Nephron progenitor cell (in vitro differentiated cells): ENCODE data around the gene CUTC.

Source experiments
- DNase-seq: peaks from one replicate; pipeline ENCODE4 v3.0.0; 2021
- H3K27ac Mint-ChIP-seq: 2 replicates; pipeline ENCODE4 v1.8.0; 2021; ENCODE audit warnings: mild to moderate bottlenecking, moderate library complexity, mixed read lengths
- H3K27me3 Mint-ChIP-seq: 2 replicates; pipeline ENCODE4 v1.8.0; 2021; ENCODE audit warnings: mild to moderate bottlenecking, low read depth, mixed read lengths; ENCODE audit not compliant: poor library complexity
- H3K36me3 Mint-ChIP-seq: 2 replicates; pipeline ENCODE4 v1.8.0; 2021; ENCODE audit warnings: low read depth, mixed read lengths
- H3K4me1 Mint-ChIP-seq: 2 replicates; pipeline ENCODE4 v1.8.0; 2021; ENCODE audit warnings: mixed read lengths
- H3K4me3 Mint-ChIP-seq: 2 replicates; pipeline ENCODE4 v1.8.0; 2021; ENCODE audit warnings: mild to moderate bottlenecking, moderate library complexity, mixed read lengths
- H3K9me3 Mint-ChIP-seq: 2 replicates; pipeline ENCODE4 v1.8.0; 2021; ENCODE audit warnings: mild to moderate bottlenecking, moderate library complexity, mixed read lengths
- CTCF ChIP-seq: fragments of 200-600 bp; sonication (generic); IDR thresholded peaks from 2 replicates; pipeline ENCODE4 v1.5.0; 2021; ENCODE audit warnings: antibody characterized with exemption

CUTC gene

GRCh38 chr10:99748823-99749451 lies 16.9 kb downstream of the CUTC start:
- no peak for TF ChIP-seq CTCF
- no peak for DNase-seq
- Mint-ChIP-seq H3K27ac (no peak overlapping the region), H3K4me1 (no peaks in the 10 kb centered on the region), H3K27me3 (no peaks in the 10 kb centered on the region), H3K4me3 (no peak overlapping the region), H3K36me3 (peaks cover 40% of the 10 kb centered on the region), H3K9me3 (no peaks in the 10 kb centered on the region)

GRCh38 chr10:99750641-99751040 lies 18.6 kb downstream of the CUTC start:
- H3K36me3 Mint-ChIP-seq: peaks cover 46% of the 10 kb centered on the region

GRCh38 chr10:99754670-99755069 lies 22.6 kb downstream of the CUTC start:
- Mint-ChIP-seq H3K9me3 (no peaks in the 10 kb centered on the region), H3K27me3 (no peaks in the 10 kb centered on the region), H3K36me3 (peaks cover 77% of the 10 kb centered on the region), H3K4me3 (no peak overlapping the region), H3K4me1 (no peaks in the 10 kb centered on the region), H3K27ac (no peak overlapping the region)
- no peak for DNase-seq
- no peak for TF ChIP-seq CTCF

More at GRCh38 chr10:99750641-99751040, 18.6 kb downstream of the CUTC start:
- Mint-ChIP-seq H3K4me3 (no peak overlapping the region), H3K27ac (no peak overlapping the region), H3K27me3 (no peaks in the 10 kb centered on the region), H3K4me1 (no peaks in the 10 kb centered on the region), H3K9me3 (no peaks in the 10 kb centered on the region)
- no peak for TF ChIP-seq CTCF
- DNase-seq: no peak

- TF ChIP-seq CTCF: no peak
- Mint-ChIP-seq H3K4me1 (no peaks in the 10 kb centered on the region), H3K27ac (no peak overlapping the region), H3K27me3 (no peaks in the 10 kb centered on the region), H3K36me3 (peaks cover 81% of the 10 kb centered on the region), H3K9me3 (no peaks in the 10 kb centered on the region), H3K4me3 (no peak overlapping the region)
- DNase-seq: no peak
Measured at GRCh38 chr10:99756159-99756558, 24.1 kb downstream of the CUTC start.

GRCh38 chr10:99758211-99758891 lies 26.3 kb downstream of the CUTC start:
- Mint-ChIP-seq H3K4me3 (no peak overlapping the region), H3K9me3 (peaks cover 10% of the 10 kb centered on the region), H3K4me1 (no peaks in the 10 kb centered on the region), H3K27ac (no peak overlapping the region), H3K27me3 (no peaks in the 10 kb centered on the region), H3K36me3 (peaks cover 86% of the 10 kb centered on the region)
- no peak for DNase-seq
- no peak for TF ChIP-seq CTCF

GRCh38 chr10:99760321-99760720 lies 28.3 kb downstream of the CUTC start:
- no peaks in the 10 kb centered on the region for H3K27me3 Mint-ChIP-seq
- no peak for TF ChIP-seq CTCF
- H3K27ac Mint-ChIP-seq: peak overlapping the region; percentile 41
- H3K4me3 Mint-ChIP-seq: no peak overlapping the region
- peaks cover 12% of the 10 kb centered on the region for H3K9me3 Mint-ChIP-seq
- H3K36me3 Mint-ChIP-seq: peaks cover 84% of the 10 kb centered on the region
- no peak for DNase-seq
- no peaks in the 10 kb centered on the region for H3K4me1 Mint-ChIP-seq
